HepG2 (cell line): ENCODE measurements around the gene SCAF11.

Source experiments
- FOSL1 ChIP-seq: sonication (generic); formaldehyde crosslinking; IDR thresholded peaks from 2 replicates; pipeline ENCODE4 v1.9.0; 2021; ENCODE audit warnings: missing genetic modification reagents, borderline replicate concordance
- FOXM1 ChIP-seq: sonication (generic); formaldehyde crosslinking; IDR thresholded peaks from 2 replicates; pipeline ENCODE4 v1.5.0; 2020; ENCODE audit warnings: missing genetic modification reagents
- POLR2A ChIP-seq, 2 experiments: IDR thresholded peaks; 2 replicates each; pipeline ENCODE4 v1.6.1; 2011; ENCODE audit warnings: low read depth in 2 of 2, low read length in 2 of 2, mild to moderate bottlenecking in 1 of 2, moderate library complexity in 1 of 2; ENCODE audit not compliant: insufficient read depth in 1 of 2
- POLR2G ChIP-seq: fragments of 200-400 bp; formaldehyde crosslinking; IDR thresholded peaks from 2 replicates; pipeline ENCODE4 v1.6.1; 2018; ENCODE audit warnings: mild to moderate bottlenecking, low read depth, low read length, moderate library complexity
- YY1 ChIP-seq: IDR thresholded peaks from 2 replicates; pipeline ENCODE4 v1.6.1; 2011; ENCODE audit warnings: low read length, low read depth, moderate library complexity, mild to moderate bottlenecking; ENCODE audit not compliant: insufficient read depth, insufficient replicate concordance
- ZFY ChIP-seq: sonication (generic); formaldehyde crosslinking; IDR thresholded peaks from 2 replicates; pipeline ENCODE4 v1.4.0; 2020; ENCODE audit warnings: missing genetic modification reagents
- ZNF766 ChIP-seq: sonication (generic); formaldehyde crosslinking; IDR thresholded peaks from 2 replicates; pipeline ENCODE4 v1.5.0; 2020; ENCODE audit warnings: missing genetic modification reagents, borderline replicate concordance
- TF ChIP-seq, protein P1 (sequence below): sonication (generic); formaldehyde crosslinking; IDR thresholded peaks from 2 replicates; pipeline ENCODE4 v1.8.1; 2023; ENCODE audit warnings: mild to moderate bottlenecking, missing genetic modification reagents
- TF ChIP-seq, protein P2 (sequence below): sonication (generic); formaldehyde crosslinking; IDR thresholded peaks from 2 replicates; pipeline ENCODE4 v1.5.0; 2020; ENCODE audit warnings: mild to moderate bottlenecking, missing genetic modification reagents, moderate library complexity
- TF ChIP-seq, protein P3 (sequence below): sonication (generic); formaldehyde crosslinking; IDR thresholded peaks from 2 replicates; pipeline ENCODE4 v1.5.0; 2020; ENCODE audit warnings: missing genetic modification reagents
- TF ChIP-seq, protein P4 (sequence below): IDR thresholded peaks from 2 replicates; pipeline ENCODE4 v1.6.1; 2012; ENCODE audit warnings: low read depth, low read length, improper control_type of control experiment
- TF ChIP-seq, protein P5 (sequence below), 2 experiments: sonication (generic) in 1 of 2; formaldehyde crosslinking in 1 of 2; IDR thresholded peaks; 2 replicates each; pipeline versions ENCODE4 v1.5.1 to v1.6.1; 2011 to 2020; ENCODE audit warnings: borderline replicate concordance in 1 of 2, low read depth in 1 of 2, low read length in 1 of 2, mild to moderate bottlenecking in 1 of 2, missing genetic modification reagents in 1 of 2, moderate library complexity in 1 of 2

DNA sequence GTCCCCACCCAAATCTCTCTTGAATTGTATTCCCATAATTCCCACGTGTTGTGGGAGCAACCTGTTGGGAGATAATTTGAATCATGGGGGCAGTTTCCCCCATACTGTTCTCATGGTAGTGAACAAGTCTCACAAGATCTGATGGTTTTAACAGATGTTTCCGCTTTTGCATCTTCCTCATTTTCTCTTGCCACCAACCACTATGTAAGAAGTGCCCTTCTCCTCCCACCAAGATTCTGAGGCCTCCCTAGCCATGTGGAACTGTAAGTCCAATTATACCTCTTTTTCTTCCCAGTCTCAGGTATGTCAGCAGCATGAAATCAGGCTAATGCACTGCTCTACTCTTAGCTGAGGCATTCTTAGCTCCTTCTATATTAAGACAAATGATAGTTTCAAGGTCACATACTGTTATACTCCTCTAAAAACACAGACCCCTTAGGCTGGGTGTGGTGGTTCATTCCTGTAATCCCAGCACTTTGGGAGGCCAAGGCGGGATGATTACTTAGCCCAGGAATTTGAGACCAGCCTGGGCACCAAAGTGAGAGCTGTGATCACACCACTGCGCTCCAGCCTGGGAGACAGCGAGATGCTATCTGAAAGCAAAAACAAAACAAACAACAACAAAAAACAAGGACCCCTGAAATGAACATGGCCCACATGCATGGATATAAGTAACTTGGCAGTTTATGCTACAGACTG, 3.6 kb downstream of the SCAF11 start:
- TF ChIP-seq YY1 = no peak
- TF ChIP-seq, protein P1, sequence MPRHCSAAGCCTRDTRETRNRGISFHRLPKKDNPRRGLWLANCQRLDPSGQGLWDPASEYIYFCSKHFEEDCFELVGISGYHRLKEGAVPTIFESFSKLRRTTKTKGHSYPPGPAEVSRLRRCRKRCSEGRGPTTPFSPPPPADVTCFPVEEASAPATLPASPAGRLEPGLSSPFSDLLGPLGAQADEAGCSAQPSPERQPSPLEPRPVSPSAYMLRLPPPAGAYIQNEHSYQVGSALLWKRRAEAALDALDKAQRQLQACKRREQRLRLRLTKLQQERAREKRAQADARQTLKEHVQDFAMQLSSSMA = no peak
- TF ChIP-seq POLR2A (IDR thresholded peaks at IDR 0.05; ENCODE audit: insufficient read depth in 1 of 2, low read depth in 2 of 2, low read length in 2 of 2) = no peak
- TF ChIP-seq, protein P2, sequence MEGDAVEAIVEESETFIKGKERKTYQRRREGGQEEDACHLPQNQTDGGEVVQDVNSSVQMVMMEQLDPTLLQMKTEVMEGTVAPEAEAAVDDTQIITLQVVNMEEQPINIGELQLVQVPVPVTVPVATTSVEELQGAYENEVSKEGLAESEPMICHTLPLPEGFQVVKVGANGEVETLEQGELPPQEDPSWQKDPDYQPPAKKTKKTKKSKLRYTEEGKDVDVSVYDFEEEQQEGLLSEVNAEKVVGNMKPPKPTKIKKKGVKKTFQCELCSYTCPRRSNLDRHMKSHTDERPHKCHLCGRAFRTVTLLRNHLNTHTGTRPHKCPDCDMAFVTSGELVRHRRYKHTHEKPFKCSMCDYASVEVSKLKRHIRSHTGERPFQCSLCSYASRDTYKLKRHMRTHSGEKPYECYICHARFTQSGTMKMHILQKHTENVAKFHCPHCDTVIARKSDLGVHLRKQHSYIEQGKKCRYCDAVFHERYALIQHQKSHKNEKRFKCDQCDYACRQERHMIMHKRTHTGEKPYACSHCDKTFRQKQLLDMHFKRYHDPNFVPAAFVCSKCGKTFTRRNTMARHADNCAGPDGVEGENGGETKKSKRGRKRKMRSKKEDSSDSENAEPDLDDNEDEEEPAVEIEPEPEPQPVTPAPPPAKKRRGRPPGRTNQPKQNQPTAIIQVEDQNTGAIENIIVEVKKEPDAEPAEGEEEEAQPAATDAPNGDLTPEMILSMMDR (CRISPR knock-in tag) = no peak
- TF ChIP-seq, protein P3, sequence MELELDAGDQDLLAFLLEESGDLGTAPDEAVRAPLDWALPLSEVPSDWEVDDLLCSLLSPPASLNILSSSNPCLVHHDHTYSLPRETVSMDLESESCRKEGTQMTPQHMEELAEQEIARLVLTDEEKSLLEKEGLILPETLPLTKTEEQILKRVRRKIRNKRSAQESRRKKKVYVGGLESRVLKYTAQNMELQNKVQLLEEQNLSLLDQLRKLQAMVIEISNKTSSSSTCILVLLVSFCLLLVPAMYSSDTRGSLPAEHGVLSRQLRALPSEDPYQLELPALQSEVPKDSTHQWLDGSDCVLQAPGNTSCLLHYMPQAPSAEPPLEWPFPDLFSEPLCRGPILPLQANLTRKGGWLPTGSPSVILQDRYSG (CRISPR knock-in tag) = no peak
- TF ChIP-seq, protein P4, sequence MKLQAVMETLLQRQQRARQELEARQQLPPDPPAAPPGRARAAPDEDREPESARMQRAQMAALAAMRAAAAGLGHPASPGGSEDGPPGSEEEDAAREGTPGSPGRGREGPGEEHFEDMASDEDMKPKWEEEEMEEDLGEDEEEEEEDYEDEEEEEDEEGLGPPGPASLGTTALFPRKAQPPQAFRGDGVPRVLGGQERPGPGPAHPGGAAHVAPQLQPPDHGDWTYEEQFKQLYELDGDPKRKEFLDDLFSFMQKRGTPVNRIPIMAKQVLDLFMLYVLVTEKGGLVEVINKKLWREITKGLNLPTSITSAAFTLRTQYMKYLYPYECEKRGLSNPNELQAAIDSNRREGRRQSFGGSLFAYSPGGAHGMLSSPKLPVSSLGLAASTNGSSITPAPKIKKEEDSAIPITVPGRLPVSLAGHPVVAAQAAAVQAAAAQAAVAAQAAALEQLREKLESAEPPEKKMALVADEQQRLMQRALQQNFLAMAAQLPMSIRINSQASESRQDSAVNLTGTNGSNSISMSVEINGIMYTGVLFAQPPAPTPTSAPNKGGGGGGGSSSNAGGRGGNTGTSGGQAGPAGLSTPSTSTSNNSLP = no peak
- TF ChIP-seq, protein P5, sequence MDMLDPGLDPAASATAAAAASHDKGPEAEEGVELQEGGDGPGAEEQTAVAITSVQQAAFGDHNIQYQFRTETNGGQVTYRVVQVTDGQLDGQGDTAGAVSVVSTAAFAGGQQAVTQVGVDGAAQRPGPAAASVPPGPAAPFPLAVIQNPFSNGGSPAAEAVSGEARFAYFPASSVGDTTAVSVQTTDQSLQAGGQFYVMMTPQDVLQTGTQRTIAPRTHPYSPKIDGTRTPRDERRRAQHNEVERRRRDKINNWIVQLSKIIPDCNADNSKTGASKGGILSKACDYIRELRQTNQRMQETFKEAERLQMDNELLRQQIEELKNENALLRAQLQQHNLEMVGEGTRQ (IDR thresholded peaks at IDR 0.05; ENCODE audit: low read depth, low read length) = no peak
- TF ChIP-seq, protein P5 (CRISPR knock-in tag; IDR thresholded peaks at IDR 0.05; ENCODE audit: borderline replicate concordance) = no peak
- no peak for TF ChIP-seq FOXM1 (CRISPR knock-in tag)
- no peak for TF ChIP-seq FOSL1 (CRISPR knock-in tag)
- TF ChIP-seq ZFY (CRISPR knock-in tag) = no peak
- no peak for TF ChIP-seq ZNF766 (CRISPR knock-in tag)
- no peak for TF ChIP-seq POLR2G
